AG09319 (cell line): ENCODE data around the gene TNNC2.
"Not testable (repeated sequence)": the region's sequence is repeated elsewhere in the genome, so short reads cannot be mapped to it uniquely, and the experiment has no call there.

Source experiments
- DNase-seq: peaks from one replicate; pipeline ENCODE4 v3.0.0-alpha.2; 2010; ENCODE audit warnings: low read depth; ENCODE audit errors: extremely low read depth
- CTCF ChIP-seq: IDR thresholded peaks from 2 replicates; pipeline ENCODE4 v1.5.1; 2011; ENCODE audit warnings: low read depth, mild to moderate bottlenecking, inconsistent platforms, low read length, moderate library complexity

Gene TNNC2

GRCh38 chr20:45827030-45827652, at the start of gene TNNC2:
TNNC2 (minus strand) TSS chr20:45827312; CDS start chr20:45827248, 64 bp downstream.
- DNase-seq = no peak
- no peak for TF ChIP-seq CTCF

DNA sequence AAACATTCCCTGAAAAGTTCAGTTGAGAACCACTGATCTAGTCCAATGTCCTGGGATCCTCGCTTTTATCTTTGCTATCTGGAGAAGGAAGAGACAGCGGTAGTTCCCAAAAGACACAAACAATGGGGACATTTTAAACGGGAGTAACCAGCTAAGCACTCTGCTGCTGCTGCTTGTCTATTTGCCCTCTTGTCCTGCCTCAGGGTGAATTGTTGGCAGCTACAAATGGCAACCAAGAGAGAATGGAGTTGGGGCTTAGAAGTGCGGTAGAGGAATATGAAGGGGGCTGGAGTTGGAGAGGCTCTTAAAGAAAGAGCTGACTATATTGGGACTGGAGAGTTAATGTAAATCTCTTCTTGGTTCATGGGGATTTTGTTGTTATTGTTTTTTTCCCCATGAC, 47.5 kb upstream of the TNNC2 start:
- no peak for TF ChIP-seq CTCF

DNA sequence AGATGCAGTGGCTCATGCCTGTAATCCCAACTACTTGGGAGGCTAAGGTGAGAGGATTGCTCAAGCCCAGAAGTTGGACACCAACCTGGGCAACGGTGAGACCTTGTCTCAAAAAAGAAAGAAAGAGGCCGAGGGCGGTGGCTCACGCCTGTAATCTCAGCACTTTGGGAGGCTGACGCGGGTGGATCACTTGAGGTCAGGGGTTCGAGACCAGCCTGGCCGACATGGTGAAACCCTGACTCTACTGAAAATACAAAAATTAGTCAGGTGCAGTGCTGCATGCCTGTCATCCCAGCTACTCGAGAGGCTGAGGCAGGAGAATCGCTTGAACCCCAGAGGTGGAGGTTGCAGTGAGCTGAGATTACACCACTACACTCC, 47.0 kb upstream of the TNNC2 start:
- not testable (repeated sequence) for DNase-seq

More for the DNA sequence above, 47.5 kb upstream of the TNNC2 start:
- no peak for DNase-seq

- no peak for DNase-seq
- no peak for TF ChIP-seq CTCF
Measured at GRCh38 chr20:45873409-45874103, 46.4 kb upstream of the TNNC2 start.

DNA sequence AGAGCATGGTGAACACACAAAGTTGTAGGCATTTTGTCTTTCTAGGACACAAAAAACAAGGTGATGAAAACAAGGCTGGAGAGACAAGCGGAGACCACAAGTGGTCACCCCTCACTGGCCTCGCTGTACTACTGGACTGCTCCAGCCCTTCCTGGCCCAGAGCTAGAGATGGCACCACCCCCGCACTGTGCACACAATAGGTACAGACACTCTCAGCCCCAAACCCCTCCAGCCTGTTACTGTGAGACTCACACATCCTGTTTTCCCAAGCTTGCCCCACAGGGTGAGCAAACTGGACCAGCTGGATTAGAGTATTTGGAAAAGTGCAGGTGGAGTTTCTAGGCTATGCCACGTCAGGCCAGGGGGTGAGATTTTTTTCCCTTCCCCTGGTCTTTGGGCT, 45.5 kb upstream of the TNNC2 start:
- TF ChIP-seq CTCF = no peak

GRCh38 chr20:45867819-45868176, 40.7 kb upstream of the TNNC2 start:
- TF ChIP-seq CTCF = no peak
- DNase-seq = no peak

More for the DNA sequence above, 45.5 kb upstream of the TNNC2 start:
- DNase-seq = no peak

GRCh38 chr20:45867136-45867818, 40.2 kb upstream of the TNNC2 start:
- DNase-seq = no peak
- no peak for TF ChIP-seq CTCF
